ENCODE results near the gene GPR25.

The GPR25 gene

DNA sequence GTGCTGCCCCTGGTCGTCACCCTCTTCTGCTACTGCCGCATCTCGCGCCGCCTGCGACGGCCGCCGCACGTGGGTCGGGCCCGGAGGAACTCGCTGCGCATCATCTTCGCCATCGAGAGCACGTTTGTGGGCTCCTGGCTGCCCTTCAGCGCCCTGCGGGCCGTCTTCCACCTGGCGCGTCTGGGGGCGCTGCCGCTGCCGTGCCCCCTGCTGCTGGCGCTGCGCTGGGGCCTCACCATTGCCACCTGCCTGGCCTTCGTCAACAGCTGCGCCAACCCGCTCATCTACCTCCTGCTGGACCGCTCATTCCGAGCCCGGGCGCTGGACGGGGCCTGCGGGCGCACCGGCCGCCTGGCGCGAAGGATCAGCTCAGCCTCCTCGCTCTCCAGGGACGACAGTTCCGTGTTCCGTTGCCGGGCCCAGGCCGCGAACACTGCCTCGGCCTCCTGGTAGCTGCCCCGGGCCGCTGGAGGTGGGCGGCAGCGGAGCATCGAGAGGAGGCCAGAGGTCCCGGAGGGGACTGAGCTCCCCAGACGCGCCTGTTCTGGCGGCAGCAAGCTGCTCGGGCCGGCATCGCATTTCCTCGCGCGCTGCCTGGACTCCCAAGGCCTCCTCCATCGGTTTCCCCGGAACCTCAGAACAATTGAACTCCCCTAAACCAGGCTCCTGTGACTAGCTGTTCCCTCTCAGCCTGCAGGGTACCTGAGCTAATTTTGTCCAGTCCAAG is 1.1 kb downstream of the GPR25 start:
- no peak for DNase-seq (ENCODE audit: low read depth)

DNA sequence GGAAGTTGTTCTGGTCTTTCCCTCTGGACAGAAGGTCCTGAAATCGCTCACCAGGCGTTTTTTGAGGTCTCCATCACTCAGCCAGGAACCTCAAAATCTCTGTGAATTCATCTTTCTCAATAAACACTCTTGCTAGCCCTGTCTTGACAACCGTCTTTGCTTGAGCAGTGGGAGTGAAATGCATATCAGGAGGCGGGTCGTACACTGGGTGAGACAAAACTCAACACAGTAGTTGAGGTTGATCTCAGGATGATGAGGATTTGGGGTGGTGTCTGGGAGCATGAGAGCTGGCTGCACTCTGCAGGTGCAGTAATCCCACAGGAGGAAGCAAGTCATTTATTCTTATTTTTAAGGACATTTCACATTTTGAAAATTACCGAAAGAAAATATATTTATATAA is 1.9 kb downstream of the GPR25 start:
- DNase-seq (ENCODE audit: low read depth): no peak

GRCh38 chr1:200875416-200875815 is 2.6 kb downstream of the GPR25 start:
- DNase-seq (ENCODE audit: low read depth): no peak

- no peak for DNase-seq (ENCODE audit: low read depth)
These were observed 4.2 kb downstream of the GPR25 start for GRCh38 chr1:200877010-200877409.

- no peak for DNase-seq (ENCODE audit: low read depth)
These were observed 5.2 kb downstream of the GPR25 start for GRCh38 chr1:200877839-200878551.

GRCh38 chr1:200880212-200880611 is 7.4 kb downstream of the GPR25 start:
- DNase-seq (ENCODE audit: low read depth): no peak

DNA sequence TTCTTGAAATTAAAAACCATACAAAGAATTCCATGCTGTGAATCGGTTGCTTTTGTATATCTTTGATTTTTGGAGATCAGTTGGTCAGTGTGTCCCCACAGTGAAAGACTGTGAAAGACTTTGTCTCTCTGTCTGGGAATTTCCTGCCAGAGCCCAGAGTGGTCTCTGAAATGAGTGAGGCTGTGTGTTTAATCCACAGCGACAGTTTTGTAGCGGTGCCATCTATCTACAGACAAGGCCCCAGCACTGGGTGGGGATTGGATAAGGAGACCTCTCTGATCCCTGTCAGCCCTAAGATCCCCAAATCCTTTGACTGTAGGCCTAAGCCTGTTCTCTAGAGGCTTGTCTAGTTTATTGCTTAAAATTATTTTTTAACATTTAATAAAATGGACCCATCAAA is 10.3 kb downstream of the GPR25 start:
- no peak for DNase-seq (ENCODE audit: low read depth)

DNA sequence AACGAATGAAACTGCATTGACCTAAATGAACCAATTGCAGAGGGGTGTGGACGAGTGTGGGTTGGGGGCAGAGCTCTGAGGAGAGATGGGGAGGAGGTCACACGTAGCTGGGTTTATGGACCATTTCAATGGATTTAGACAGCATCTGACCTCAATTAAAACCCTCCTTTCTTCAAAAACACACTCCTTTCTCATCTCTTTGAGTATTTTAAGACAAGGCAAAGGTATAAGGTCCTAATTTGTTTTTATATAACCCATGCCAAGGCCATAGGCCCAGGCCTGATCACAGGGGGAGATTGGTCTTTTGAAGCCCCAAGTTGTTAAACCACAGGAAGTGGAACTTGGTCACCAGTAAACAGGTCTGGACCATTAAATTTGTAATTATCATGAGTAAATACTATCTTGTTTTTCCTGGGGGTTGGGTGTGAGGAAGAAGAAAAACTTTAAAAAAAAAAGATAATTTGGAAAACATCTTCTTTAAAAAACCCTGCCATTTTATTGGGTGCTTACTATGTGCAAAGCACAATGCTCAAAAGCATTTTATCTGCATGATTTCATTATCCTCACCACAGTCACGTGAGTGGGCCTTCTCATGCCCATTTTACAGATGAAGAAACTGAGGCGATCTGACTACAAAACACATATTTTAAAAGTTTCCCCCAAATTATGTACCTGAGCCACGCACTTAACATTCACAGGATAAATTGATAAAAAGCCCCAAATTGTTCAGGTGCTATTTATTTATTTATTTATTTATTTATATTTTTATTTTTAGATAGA is 13.0 kb downstream of the GPR25 start:
- no peak for DNase-seq (ENCODE audit: low read depth)

GRCh38 chr1:200886594-200886993 is 13.8 kb downstream of the GPR25 start:
- DNase-seq (ENCODE audit: low read depth): no peak

DNA sequence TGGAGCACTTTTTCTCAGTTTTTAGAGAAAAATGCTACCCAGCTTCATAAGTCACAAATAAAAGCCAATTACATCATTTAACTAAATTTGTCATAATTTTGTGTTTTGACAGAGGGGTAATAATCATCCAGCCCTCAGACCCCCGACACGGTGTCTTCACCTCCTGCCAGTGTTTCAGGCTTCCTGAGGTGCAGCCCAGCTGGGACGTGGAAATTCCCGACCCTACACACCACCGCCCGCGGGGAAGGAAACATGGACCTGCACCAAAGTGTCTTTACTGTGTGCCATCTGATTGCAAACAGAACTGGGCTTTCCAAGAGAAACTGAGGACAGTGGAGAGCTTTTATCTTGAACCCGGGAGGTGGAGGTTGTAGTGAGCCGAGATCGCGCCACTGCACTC is 14.3 kb downstream of the GPR25 start:
- DNase-seq (ENCODE audit: low read depth): no peak

- no peak for DNase-seq (ENCODE audit: low read depth)
These were observed 15.1 kb downstream of the GPR25 start for GRCh38 chr1:200887772-200888348.

GRCh38 chr1:200888349-200888838 is 15.6 kb downstream of the GPR25 start:
- DNase-seq (ENCODE audit: low read depth): no peak

DNA sequence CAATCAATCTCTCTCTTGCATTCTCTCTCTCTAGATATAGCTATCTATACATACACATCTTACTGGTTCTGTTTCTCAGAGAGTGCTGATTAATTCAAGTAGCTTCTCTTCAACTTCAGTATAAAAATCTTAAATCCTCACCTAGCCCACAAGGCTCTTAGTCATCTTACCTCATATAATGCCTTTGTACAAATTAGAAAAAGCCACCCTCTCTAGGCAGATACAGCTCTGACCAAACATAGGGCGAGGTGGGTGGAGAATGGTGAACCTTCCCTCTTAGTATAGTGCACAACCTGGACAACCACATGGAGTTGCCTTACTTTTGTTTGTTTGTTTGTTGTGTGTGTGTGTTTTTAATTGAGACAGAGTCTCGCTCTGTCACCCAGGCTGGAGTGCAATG is 16.8 kb downstream of the GPR25 start:
- no peak for DNase-seq (ENCODE audit: low read depth)

- no peak for DNase-seq (ENCODE audit: low read depth)
These were observed 17.2 kb downstream of the GPR25 start for GRCh38 chr1:200890027-200890426.

GRCh38 chr1:200890818-200891773 is 18.3 kb downstream of the GPR25 start:
- no peak for DNase-seq (ENCODE audit: low read depth)

- DNase-seq (ENCODE audit: low read depth): no peak
These were observed 19.0 kb downstream of the GPR25 start for GRCh38 chr1:200891774-200892157.

DNA sequence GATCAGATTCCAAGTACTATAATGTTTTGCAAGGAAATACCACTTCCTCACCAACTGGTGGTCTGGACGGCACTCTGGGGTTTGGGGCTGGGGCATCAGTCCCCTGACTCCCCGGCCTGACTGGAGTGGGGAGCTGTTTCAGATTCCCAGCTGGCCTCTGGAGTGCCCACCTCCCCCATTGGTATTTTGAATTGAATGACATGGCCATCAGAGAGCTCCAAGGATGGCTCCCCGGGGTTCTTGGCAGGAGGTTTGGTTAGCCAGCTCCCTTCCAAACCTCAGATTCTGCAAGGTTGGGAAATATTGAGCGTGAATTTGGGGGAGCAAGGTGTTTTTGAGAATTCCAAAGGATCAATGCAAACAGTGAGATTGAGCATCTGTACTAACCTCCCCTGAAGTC is 19.8 kb downstream of the GPR25 start:
- no peak for DNase-seq (ENCODE audit: low read depth)

DNA sequence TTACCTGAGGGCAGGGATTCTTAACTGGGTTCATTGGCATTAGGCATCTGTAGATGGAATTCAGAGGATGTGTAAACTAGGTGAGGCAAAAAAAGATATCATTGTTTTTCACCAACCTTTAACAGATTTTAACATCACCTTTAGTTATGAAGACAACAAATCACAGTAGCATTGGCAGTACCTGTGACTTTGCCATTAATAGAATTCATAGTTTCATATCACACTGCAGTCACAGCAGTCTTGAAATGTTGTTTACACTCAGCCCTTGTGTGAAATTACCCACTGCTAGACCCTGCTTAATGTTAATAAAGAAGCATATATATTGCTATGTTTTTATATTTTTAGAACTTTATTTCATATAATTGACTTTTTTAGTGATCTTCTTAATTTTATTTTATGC is 20.2 kb downstream of the GPR25 start:
- no peak for DNase-seq (ENCODE audit: low read depth)

DNA sequence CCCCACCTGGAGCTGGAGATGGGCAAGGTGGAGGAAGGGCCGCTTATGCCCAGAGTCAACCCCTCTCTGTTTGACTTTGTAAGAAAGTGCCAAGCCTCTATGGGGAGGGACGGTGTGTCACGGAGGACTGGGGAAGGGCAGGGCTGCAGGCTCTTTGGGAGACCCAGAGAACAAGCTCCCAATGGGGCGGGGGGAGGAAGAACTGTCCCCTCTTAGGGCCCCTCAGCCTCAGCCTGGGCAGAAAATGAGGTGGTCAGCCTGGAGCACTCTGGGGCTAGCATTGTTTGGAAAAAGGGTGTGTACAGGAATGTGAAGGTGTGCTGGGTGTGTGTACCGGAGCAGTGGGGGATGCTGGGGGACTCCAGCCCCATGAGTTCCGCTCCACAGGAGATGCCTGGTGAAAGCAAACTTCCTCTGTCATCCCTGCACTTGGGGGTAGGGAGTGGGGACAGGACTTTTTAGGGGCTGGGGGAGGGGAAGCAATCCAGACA is 20.7 kb downstream of the GPR25 start:
- DNase-seq (ENCODE audit: low read depth): no peak

- no peak for DNase-seq (ENCODE audit: low read depth)
These were observed 22.1 kb downstream of the GPR25 start, which contains the start of gene INAVA for GRCh38 chr1:200894712-200895442. Gene INAVA, plus strand, starts transcription at chr1:200894900. Its CDS starts 3,501 bp downstream, at chr1:200898401.
